Esophagus mucosa (tissue), 1 donor: Measurements from ENCODE around the gene ST8SIA6. TPM values are rescaled to one million over a fixed set of nuclear protein-coding genes. Genes with fewer than 3 reads are reported as not detected.
"Not testable (repeated sequence)": the region's sequence is repeated elsewhere in the genome, so short reads cannot be mapped to it uniquely, and the experiment has no call there.

ENCODE experiments used
- ATAC-seq: fragments of 200-7000 bp; cut with Tn5 transposase; one replicate; pipeline ENCODE4 v1.9.1; 2020
- total RNA-seq: library from RNA; stranded (reverse); gene quantifications from one replicate; pipeline ENCODE4 v1.2.4, GENCODE V29; 2023
- donor health status: DM: yes; HTN: yes; CAD: no.

The ST8SIA6 gene
- total RNA-seq, 1 donor from 2014 or later, result 1.6 TPM

DNA sequence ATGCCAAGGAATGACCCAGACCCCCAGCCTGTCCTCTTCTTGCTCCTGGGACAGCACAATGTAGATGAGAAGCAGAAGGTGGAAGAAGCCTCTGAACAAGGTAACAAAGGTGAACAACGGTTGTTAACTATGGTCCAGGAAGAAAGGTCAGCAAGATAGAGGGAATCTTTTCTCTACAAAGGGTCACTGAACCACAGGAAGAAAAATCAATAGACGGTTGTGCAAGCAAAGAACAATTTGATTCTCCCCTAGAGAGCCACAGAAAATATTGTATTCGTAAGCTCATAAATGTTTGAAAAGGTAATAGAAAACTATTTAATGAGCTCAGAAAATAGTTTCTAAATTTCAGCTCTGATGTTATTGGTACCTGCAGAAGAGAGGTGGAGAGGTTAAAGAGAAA lies 111.3 kb downstream of the ST8SIA6 start:
- ATAC-seq, result no peak

GRCh38 chr10:17340144-17340829 lies 114.1 kb downstream of the ST8SIA6 start:
- no peak for ATAC-seq

- no peak for ATAC-seq
These were observed 119.3 kb downstream of the ST8SIA6 start for GRCh38 chr10:17335065-17335464.

GRCh38 chr10:17330501-17330900 lies 123.9 kb downstream of the ST8SIA6 start:
- no peak for ATAC-seq

GRCh38 chr10:17326377-17326776 lies 128.0 kb downstream of the ST8SIA6 start:
- no peak for ATAC-seq

- not testable (repeated sequence) for ATAC-seq
These were observed 132.4 kb downstream of the ST8SIA6 start for GRCh38 chr10:17321957-17322356.

GRCh38 chr10:17316488-17317170 lies 137.8 kb downstream of the ST8SIA6 start:
- no peak for ATAC-seq

DNA sequence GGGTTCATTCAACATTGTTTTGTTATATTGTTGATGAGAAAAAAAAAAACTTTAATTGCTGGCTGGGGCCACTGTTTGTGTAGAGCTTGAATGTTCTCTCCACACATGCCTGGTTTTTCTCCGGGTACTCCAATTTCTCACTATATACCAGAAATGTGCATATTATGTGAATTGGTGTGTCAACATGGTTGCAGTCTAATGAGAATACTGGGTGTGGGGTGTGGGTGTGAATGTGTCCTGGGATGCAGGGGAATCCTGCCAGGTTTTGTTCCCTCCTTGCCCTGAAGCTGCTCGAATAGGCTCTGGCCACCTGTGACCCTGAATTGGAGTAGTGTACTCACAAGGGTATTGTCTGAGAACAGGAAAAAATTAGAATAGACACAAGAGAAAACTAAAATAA lies 145.0 kb downstream of the ST8SIA6 start:
- ATAC-seq, result no peak

DNA sequence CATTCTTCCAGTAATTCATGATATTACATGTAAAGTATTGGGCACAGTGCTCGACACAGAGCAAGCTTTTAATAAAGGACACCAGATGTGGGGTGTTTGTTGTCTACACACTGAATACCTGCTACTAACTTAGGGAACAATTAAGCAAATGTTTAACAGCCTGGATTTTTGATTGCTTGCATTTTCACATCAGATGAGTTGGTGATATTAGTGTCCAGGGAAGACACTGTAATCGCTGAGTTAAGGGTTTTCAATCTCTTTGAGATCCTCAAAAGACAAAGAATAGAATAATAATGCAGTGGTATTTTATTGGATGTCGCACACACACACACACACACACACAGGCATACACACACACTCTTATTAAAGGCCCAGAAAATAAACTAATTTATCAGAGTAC lies 147.3 kb downstream of the ST8SIA6 start:
- no peak for ATAC-seq

DNA sequence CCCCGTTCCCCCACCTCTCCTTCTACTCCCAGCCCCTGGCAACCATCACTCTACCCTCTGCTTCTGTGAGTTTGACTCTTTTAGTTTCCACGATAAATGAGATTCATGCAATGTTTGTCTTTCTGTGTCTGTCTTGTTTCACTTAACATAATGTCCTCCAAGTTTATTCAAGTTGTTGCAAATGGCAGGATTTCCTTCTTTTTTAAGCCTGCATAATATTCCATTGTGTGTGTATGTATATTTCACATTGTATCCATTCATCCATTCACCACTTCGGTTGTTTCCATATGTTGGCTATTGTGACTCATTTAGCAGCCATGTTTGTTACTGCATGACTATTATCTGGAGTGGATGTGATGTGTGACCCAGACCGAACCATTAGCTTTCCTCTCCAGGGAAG lies 162.0 kb downstream of the ST8SIA6 start:
- ATAC-seq, result no peak

DNA sequence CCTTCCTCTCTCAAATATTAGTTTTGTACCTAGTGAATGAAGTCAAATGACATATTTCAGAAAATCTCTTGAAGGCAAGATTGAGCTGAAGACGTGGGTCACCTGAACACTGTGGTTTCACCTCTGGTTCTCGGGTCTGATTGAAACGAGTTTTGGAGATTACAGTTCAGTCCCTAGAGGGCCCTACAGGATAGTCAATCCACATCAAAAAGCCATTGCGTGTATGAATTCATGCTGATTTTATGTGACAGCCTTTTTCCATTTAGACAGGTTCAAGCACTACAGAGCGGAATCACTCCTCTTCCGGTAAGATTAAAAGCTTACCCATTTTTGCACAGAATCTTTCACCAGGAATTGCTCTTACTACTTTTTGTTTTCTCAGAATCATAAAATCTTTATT lies 164.2 kb downstream of the ST8SIA6 start:
- ATAC-seq, result peak; percentile 44

DNA sequence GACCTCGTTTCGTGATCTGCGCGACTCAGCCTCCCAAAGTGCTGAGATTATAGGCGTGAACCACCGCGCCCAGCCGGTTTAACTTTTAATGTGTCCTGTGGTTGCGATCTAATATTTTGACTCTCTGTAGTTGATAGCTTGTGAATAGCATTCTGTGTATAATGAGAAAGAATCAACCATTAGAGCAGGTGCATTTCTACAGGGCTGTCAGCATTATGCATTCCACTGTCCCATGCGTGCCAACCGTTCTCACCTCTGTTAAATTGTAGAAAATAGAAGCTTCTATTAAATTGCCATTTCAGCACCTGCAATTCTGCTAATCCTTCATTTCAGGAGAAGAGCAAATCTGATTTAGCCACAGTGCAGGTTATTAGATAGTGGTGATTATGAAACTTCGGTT lies 164.6 kb downstream of the ST8SIA6 start:
- no peak for ATAC-seq

DNA sequence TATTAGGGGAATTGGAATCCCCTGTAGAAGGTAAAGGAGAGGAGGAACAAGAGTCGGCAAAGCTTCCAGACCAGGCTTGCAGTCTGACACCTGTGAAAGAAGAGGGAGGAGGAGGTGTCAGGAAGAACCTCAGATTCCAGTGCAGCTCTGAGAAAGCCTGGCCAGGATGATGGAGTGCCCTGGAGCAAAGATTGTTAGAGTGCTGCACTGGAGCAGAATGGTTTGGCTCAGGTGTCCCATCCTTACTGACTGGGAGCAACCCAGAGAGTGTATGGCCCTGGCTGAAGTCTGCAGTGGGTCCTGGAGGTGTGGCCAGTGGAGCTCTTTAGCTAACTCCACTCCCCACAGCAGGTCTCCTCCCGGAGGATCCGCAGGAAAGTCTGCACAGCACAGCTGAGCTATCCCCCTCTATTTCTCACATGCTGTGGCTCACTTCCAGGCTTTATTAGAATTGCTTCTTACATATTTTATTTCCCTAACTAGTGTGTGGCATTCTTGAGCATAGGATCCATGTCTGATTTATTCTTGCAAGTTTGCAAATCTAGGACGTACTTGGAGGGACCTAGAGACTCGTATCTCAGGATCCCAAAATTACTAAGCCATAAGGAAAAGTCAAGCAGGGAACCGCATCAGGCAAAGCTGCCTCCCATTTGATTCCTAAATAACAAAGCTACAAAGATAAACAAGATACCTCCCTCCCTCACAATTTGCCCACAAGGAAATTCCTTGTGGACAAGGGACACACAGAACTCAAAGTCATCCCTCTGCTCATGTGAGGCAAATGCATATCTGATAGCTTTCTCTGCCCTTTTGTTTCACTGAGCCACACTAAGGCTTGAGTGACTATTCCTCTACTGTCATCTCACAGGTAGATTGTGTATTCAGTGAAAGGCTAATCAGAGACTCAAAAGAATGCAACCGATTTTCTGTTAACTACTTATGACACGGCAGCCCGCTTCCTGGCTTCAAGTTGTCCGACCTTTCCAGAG lies 167.5 kb downstream of the ST8SIA6 start:
- no peak for ATAC-seq

DNA sequence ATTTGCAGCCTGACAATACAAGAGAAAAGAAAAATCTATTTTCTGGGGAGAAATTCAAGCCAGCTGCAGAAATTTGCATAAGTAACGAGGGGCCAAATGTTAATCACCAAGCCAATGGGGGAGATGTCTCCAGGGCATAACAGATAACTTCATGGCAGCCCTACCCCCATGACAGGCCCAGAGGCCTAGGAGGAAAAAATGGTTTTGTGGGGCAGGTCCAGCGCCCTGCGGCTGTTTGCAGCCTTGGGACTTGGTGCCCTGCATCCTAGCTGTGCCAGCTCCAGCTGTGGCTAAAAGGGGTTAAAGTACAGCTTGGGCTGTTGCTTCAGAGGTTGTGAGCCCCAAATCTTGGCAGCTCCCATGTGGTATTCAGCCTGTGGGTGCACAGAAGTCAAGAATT lies 172.1 kb downstream of the ST8SIA6 start:
- no peak for ATAC-seq

- ATAC-seq, result peak; percentile 37
These were observed 175.7 kb downstream of the ST8SIA6 start for GRCh38 chr10:17278607-17279240.

- ATAC-seq, result no peak
These were observed 177.5 kb downstream of the ST8SIA6 start for GRCh38 chr10:17276756-17277424.

DNA sequence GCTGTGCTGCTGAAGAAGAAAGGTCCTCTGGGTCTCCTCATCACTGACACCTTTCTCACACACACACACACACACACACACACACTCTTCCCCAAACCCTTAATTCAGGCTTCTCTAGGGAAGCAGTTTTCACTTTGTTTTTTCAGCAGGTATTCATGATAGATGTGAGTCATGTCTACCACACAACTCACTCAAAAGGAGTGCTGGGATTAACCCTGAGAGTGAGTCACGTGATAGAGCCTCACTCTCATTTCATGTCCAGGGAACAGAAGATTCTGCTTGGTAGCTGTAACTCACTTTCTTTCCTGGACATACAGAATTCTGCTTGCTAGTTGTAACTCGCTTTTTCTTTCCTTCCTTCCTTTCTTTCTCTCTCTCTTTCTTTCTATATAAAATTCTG lies 181.0 kb downstream of the ST8SIA6 start:
- peak; percentile 99 for ATAC-seq

GRCh38 chr10:17272648-17273047 lies 181.7 kb downstream of the ST8SIA6 start:
- ATAC-seq, result no peak
